DOHH2 (cell line): Measurements from ENCODE around the gene MEGF11.

Experiments used
- CTCF ChIP-seq: fragments of 200-600 bp; sonication (generic); IDR thresholded peaks from one replicate; pipeline ENCODE4 v1.5.1; 2014; ENCODE audit warnings: antibody characterized with exemption, mild to moderate bottlenecking, low read depth, low read length; ENCODE audit not compliant: poor library complexity, severe bottlenecking
- EZH2phosphoT487 ChIP-seq: fragments of 200-600 bp; sonication (generic); IDR thresholded peaks from 2 replicates; pipeline ENCODE4 v1.6.1; 2017; ENCODE audit warnings: borderline replicate concordance, mild to moderate bottlenecking, antibody characterized with exemption, low read length, moderate library complexity, mixed read lengths

- TF ChIP-seq CTCF: peak; percentile 51
- no peak for TF ChIP-seq EZH2phosphoT487
Measured at GRCh38 chr15:66007663-66008262, 245.8 kb downstream of the MEGF11 start.
